K562 (cell line): ENCODE data around the gene STRA6. TPM values are rescaled to one million over a fixed set of nuclear protein-coding genes. Genes with fewer than 3 reads are reported as not detected.

Source experiments
- ATAC-seq: fragments of 200-7000 bp; cut with Tn5 transposase; 3 replicates; pipeline ENCODE4 v1.9.1; 2020; ENCODE audit warnings: moderate library complexity
- BruUV-seq: library from RNA; stranded (reverse); fragments of 400-500 nt; replicated peaks from 2 replicates; lab custom pipeline; 2021; lab: Mats Ljungman, UMichigan
- CTCF ChIA-PET: fragments of 300-600 bp; formaldehyde crosslinking; extraction: SDS; loops from one replicate; lab custom pipeline; 2021; ENCODE audit warnings: low intra/inter-chr PET ratio; lab: Yijun Ruan, JAX
- POLR2A ChIA-PET: fragments of 300-600, 350-650 bp; sonication (Branson Sonifier 250); formaldehyde crosslinking; extraction: SDS; loops from one replicate; lab custom pipeline; 2021; ENCODE audit warnings: antibody characterized with exemption, inconsistent platforms; lab: Yijun Ruan, JAX
- DNase-seq, 4 experiments: peaks; one replicate each; pipeline versions ENCODE4 v3.0.0 to v3.0.0-alpha.2; 2011 to 2018; ENCODE audit warnings: low spot score in 3 of 4, mixed read lengths in 3 of 4; ENCODE audit errors: extremely low read depth in 1 of 4
- FAIRE-seq: peaks from 2 replicates; lab custom pipeline; 2011; peaks lifted over from hg19 to GRCh38; lab: Jason Lieb, UNC
- H2AFZ ChIP-seq: 2 replicates; pipeline ENCODE4 v1.6.0; 2011; ENCODE audit warnings: low read depth, low read length, control low read depth, inconsistent platforms
- H3K27ac ChIP-seq: fragments of 200-600 bp; 3 replicates; pipeline ENCODE4 v1.8.0; 2011; ENCODE audit warnings: low read depth, mild to moderate bottlenecking, control low read depth, inconsistent platforms, low read length, moderate library complexity, mixed read lengths; ENCODE audit errors: extremely low read depth
- H3K27me3 ChIP-seq, 2 experiments: fragments of 300-600 bp in 1 of 2; 2 replicates in 1 of 2; 3 replicates in 1 of 2; pipeline versions ENCODE4 v1.6.0 to v1.8.0; 2011; ENCODE audit warnings: inconsistent platforms in 2 of 2, low read length in 2 of 2, mild to moderate bottlenecking in 1 of 2, mixed read lengths in 1 of 2, moderate library complexity in 1 of 2; ENCODE audit not compliant: control insufficient read depth in 2 of 2, insufficient read depth in 2 of 2
- H3K36me3 ChIP-seq: fragments of 300-600 bp; 3 replicates; pipeline ENCODE4 v1.8.0; 2011; ENCODE audit warnings: mild to moderate bottlenecking, low read length, inconsistent platforms; ENCODE audit not compliant: control insufficient read depth, insufficient read depth
- H3K4me1 ChIP-seq, 2 experiments: fragments of 200-600 bp in 1 of 2; replicated peaks in 1 of 2; 2 replicates in 1 of 2; 3 replicates in 1 of 2; pipeline versions ENCODE4 v1.5.1 to v1.8.0; 2011; ENCODE audit warnings: inconsistent platforms in 2 of 2, low read length in 2 of 2, mild to moderate bottlenecking in 1 of 2, mixed read lengths in 1 of 2, moderate library complexity in 1 of 2; ENCODE audit not compliant: control insufficient read depth in 2 of 2, insufficient read depth in 2 of 2
- H3K4me2 ChIP-seq: 2 replicates; pipeline ENCODE4 v1.6.1; 2011; ENCODE audit warnings: low read length, control low read depth, inconsistent platforms, mixed read lengths; ENCODE audit not compliant: insufficient read depth
- H3K4me3 ChIP-seq: fragments of 200-600 bp; sonication (generic), shearing (Covaris generic); 2 replicates; pipeline ENCODE4 v1.5.1; 2016; ENCODE audit warnings: control low read depth, inconsistent platforms
- H3K79me2 ChIP-seq: fragments of 200-600 bp; 3 replicates; pipeline ENCODE4 v1.8.0; 2011; ENCODE audit warnings: low read length, inconsistent platforms; ENCODE audit not compliant: control insufficient read depth, insufficient read depth
- H3K9ac ChIP-seq, 2 experiments: 2 replicates each; pipeline versions ENCODE4 v1.6.0 to v1.6.1; 2011; ENCODE audit warnings: low read depth in 2 of 2, low read length in 2 of 2, control low read depth in 1 of 2, inconsistent platforms in 1 of 2, mild to moderate bottlenecking in 1 of 2, mixed read lengths in 1 of 2; ENCODE audit not compliant: insufficient read depth in 1 of 2
- H3K9me1 ChIP-seq: one replicate; pipeline ENCODE4 v1.6.0; 2011; ENCODE audit warnings: inconsistent platforms, mild to moderate bottlenecking, low read length, moderate library complexity; ENCODE audit not compliant: control insufficient read depth, insufficient read depth
- H3K9me3 ChIP-seq: replicated peaks from 2 replicates; pipeline ENCODE4 v1.5.1; 2011; ENCODE audit warnings: low read depth, low read length, inconsistent platforms; ENCODE audit not compliant: control insufficient read depth, insufficient read depth
- H4K20me1 ChIP-seq: replicated peaks from 2 replicates; pipeline ENCODE4 v1.6.1; 2011; ENCODE audit warnings: low read length, inconsistent platforms, mixed read lengths; ENCODE audit not compliant: control insufficient read depth, insufficient read depth
- CHD1 ChIP-seq: fragments of 200-600 bp; sonication (generic); IDR thresholded peaks from one replicate; pipeline ENCODE4 v1.6.1; 2012; ENCODE audit warnings: mild to moderate bottlenecking, moderate library complexity, low read length, inconsistent platforms
- E4F1 ChIP-seq: fragments of 250-450 bp; sonication (Bioruptor Pico); IDR thresholded peaks from 2 replicates; pipeline ENCODE4 v1.5.0; 2021; ENCODE audit warnings: mild to moderate bottlenecking, borderline replicate concordance
- ELK3 ChIP-seq: fragments of 450-650 bp; formaldehyde crosslinking; IDR thresholded peaks from 2 replicates; pipeline ENCODE4 v1.4.0; 2020; ENCODE audit warnings: mild to moderate bottlenecking
- HMG20A ChIP-seq: fragments of 450-650 bp; formaldehyde crosslinking; conservative IDR thresholded peaks from 2 replicates; pipeline ENCODE4 v1.4.0; 2020; ENCODE audit warnings: mild to moderate bottlenecking, mixed read lengths
- KLF6 ChIP-seq: fragments of 250-450 bp; sonication (Bioruptor Pico); IDR thresholded peaks from 2 replicates; pipeline ENCODE4 v1.4.0; 2020; ENCODE audit warnings: mild to moderate bottlenecking, moderate library complexity, borderline replicate concordance
- MTA3 ChIP-seq: fragments of 450-650 bp; formaldehyde crosslinking; IDR thresholded peaks from 2 replicates; pipeline ENCODE4 v1.6.1; 2017; ENCODE audit warnings: mild to moderate bottlenecking, borderline replicate concordance
- NFIX ChIP-seq: fragments of 250-450 bp; sonication (Bioruptor Pico); IDR thresholded peaks from 2 replicates; pipeline ENCODE4 v1.4.0; 2020; ENCODE audit warnings: low read depth, mild to moderate bottlenecking, moderate library complexity
- POU5F1 ChIP-seq: fragments of 150-350 bp; IDR thresholded peaks from 2 replicates; pipeline ENCODE4 v1.6.1; 2014; ENCODE audit warnings: borderline replicate concordance, low read length, low read depth, mild to moderate bottlenecking; ENCODE audit not compliant: partially characterized antibody
- PRMT5 ChIP-seq: sonication (generic); formaldehyde crosslinking; IDR thresholded peaks from 2 replicates; pipeline ENCODE4 v1.5.0; 2020; ENCODE audit warnings: missing genetic modification reagents
- TEAD1 ChIP-seq, 2 experiments: fragments of 450-650 bp in 1 of 2; sonication (generic) in 1 of 2; formaldehyde crosslinking; IDR thresholded peaks; 2 replicates each; pipeline versions ENCODE4 v1.4.0 to v1.8.0; 2020 to 2022; ENCODE audit warnings: mild to moderate bottlenecking in 2 of 2, missing genetic modification reagents in 1 of 2
- THAP12 ChIP-seq: fragments of 250-450 bp; sonication (Bioruptor Pico); IDR thresholded peaks from 2 replicates; pipeline ENCODE4 v1.9.0; 2021; ENCODE audit warnings: mild to moderate bottlenecking, inconsistent platforms
- TRIM24 ChIP-seq, 2 experiments: fragments of 450-650 bp; IDR thresholded peaks; 2 replicates each; pipeline ENCODE4 v1.6.1; 2016
- ZBTB26 ChIP-seq: fragments of 450-650 bp; formaldehyde crosslinking; IDR thresholded peaks from 2 replicates; pipeline ENCODE4 v1.4.0; 2022; ENCODE audit warnings: missing genetic modification characterization
- ZNF274 ChIP-seq: IDR thresholded peaks from 2 replicates; pipeline ENCODE4 v1.6.1; 2011; ENCODE audit warnings: low read depth, mild to moderate bottlenecking, low read length, moderate library complexity, borderline replicate concordance
- ZNF512 ChIP-seq: IDR thresholded peaks from 2 replicates; pipeline ENCODE4 v1.6.1; 2016; ENCODE audit warnings: missing genetic modification characterization, missing compliant biosample characterization
- WGBS: fragments of 100-300 bp; shearing (Covaris generic); methylation state at CpG from one replicate; pipeline ENCODE4 v1.1.6; 2016; ENCODE audit warnings: low coverage, mixed read lengths; ENCODE audit not compliant: insufficient coverage; ENCODE audit errors: missing lambda C conversion rate; 5-methylcytosine and 5-hydroxymethylcytosine counted together
- in situ Hi-C: fragments of 300-500 bp; cut with MboI; formaldehyde crosslinking; loops from 4 replicates; pipeline ENCODE4 v1.15.0; 2018; ENCODE audit warnings: inconsistent platforms, mixed read lengths
- intact Hi-C: fragments of 100-400 bp; cut with micrococcal nuclease; formaldehyde crosslinking; loops from 2 replicates; pipeline ENCODE4 v1.14.2; 2022
- polyA plus RNA-seq, 8 experiments: library from polyadenylated mRNA; depleted of rRNA in 4 of 8; stranded (reverse) in 5 of 8; unstranded in 3 of 8; fragments of >200 nt; fragmentation: Nextera tagmentation in 2 of 8; fragmentation: Illumina TruSeq in 1 of 8; extraction: Ambion mirVana in 2 of 8; extraction: Trizol in 1 of 8; gene quantifications; 2 replicates each; pipeline versions ENCODE4 v1.2.1 to v1.2.3, GENCODE V29; 2011 to 2014; ENCODE audit warnings: inconsistent platforms in 1 of 8, missing spikeins in 1 of 8
- total RNA-seq, 7 experiments: library from RNA; depleted of rRNA in 6 of 7; stranded (reverse); fragments of >200 nt in 6 of 7; fragmentation: Illumina TruSeq in 2 of 7; extraction: Trizol in 2 of 7; gene quantifications; 2 replicates each; pipeline versions ENCODE4 v1.2.1 to v1.2.3, GENCODE V29; 2011 to 2021; ENCODE audit warnings: low replicate concordance in 1 of 7

The STRA6 gene
- total and polyA plus RNA-seq, 9 of the 15 experiments (the other 6 are each of a cell fraction or from before 2014, with no cell fraction given): 0.04 to 2.0 (median 0.43) TPM; not detected in 2

- H3K9ac ChIP-seq: no peak overlapping the region
- H3K9me1 ChIP-seq: no peaks in the 10 kb centered on the region
- no peaks in the 10 kb centered on the region for H3K4me1 ChIP-seq
- H3K9me3 ChIP-seq: no peaks in the 10 kb centered on the region
- H3K4me2 ChIP-seq: no peak overlapping the region
- H3K27ac ChIP-seq: no peak overlapping the region
- H3K79me2 ChIP-seq: no peaks in the 10 kb centered on the region
- in situ Hi-C loops (no loop called here), intact Hi-C loops (no loop called here)
- DNase-seq (no peak), ATAC-seq (no peak), FAIRE-seq (no peak)
- no peak overlapping the region for H3K4me3 ChIP-seq
- POLR2A ChIA-PET: no interaction called here
- peaks cover 7% of the 10 kb centered on the region; the same call in 1 of the 2 replicates for H4K20me1 ChIP-seq
- BruUV-seq: no TSS peak
- CTCF ChIA-PET: no interaction called here
- H2AFZ ChIP-seq: no peak overlapping the region
- under 1% methylated on average over 17 of the region's 17 CpGs for WGBS
- peaks cover 18 to 63% of the 10 kb centered on the region in 2 experiments for H3K27me3 ChIP-seq
- H3K36me3 ChIP-seq: no peaks in the 10 kb centered on the region
- TF ChIP-seq KLF6 (CRISPR knock-in tag) (no peak), POU5F1 (no peak), E4F1 (CRISPR knock-in tag) (no peak), ZBTB26 (CRISPR knock-in tag) (no peak), TEAD1 (CRISPR knock-in tag; IDR thresholded peaks at IDR 0.05) (no peak), TRIM24 (IDR thresholded peaks at IDR 0.05) (no peak), MTA3 (no peak), HMG20A (CRISPR knock-in tag) (no peak), NFIX (CRISPR knock-in tag) (no peak), CHD1 (no peak), THAP12 (CRISPR knock-in tag) (no peak), PRMT5 (CRISPR knock-in tag) (no peak), ZNF512 (no peak), ELK3 (CRISPR knock-in tag) (no peak), ZNF274 (no peak)
Measured at GRCh38 chr15:74228723-74229081, 26.1 kb upstream of the STRA6 start.
